ENCODE measurements around the gene GIMD1. TPM values are rescaled to one million over a fixed set of nuclear protein-coding genes. Genes with fewer than 3 reads are reported as not detected.

GIMD1 gene
- total RNA-seq, 6 experiments from 2014 or later, result not detected

- H3K4me3 Mint-ChIP-seq, result no peak overlapping the region
- H3K4me1 Mint-ChIP-seq (ENCODE audit: low read depth), result peaks cover 41% of the 10 kb centered on the region
- H3K27ac Mint-ChIP-seq, result no peak overlapping the region
- no peak for DNase-seq
- peaks cover 69% of the 10 kb centered on the region for H3K36me3 Mint-ChIP-seq (ENCODE audit: low read depth)
- H3K9me3 Mint-ChIP-seq, result peaks cover 20% of the 10 kb centered on the region
- H3K27me3 Mint-ChIP-seq (ENCODE audit: insufficient read depth), result no peaks in the 10 kb centered on the region
- TF ChIP-seq, protein P1, sequence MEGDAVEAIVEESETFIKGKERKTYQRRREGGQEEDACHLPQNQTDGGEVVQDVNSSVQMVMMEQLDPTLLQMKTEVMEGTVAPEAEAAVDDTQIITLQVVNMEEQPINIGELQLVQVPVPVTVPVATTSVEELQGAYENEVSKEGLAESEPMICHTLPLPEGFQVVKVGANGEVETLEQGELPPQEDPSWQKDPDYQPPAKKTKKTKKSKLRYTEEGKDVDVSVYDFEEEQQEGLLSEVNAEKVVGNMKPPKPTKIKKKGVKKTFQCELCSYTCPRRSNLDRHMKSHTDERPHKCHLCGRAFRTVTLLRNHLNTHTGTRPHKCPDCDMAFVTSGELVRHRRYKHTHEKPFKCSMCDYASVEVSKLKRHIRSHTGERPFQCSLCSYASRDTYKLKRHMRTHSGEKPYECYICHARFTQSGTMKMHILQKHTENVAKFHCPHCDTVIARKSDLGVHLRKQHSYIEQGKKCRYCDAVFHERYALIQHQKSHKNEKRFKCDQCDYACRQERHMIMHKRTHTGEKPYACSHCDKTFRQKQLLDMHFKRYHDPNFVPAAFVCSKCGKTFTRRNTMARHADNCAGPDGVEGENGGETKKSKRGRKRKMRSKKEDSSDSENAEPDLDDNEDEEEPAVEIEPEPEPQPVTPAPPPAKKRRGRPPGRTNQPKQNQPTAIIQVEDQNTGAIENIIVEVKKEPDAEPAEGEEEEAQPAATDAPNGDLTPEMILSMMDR (IDR thresholded peaks at IDR 0.05), result no peak
Observed at GRCh38 chr4:106340774-106341173, 27.8 kb downstream of the GIMD1 start.

GRCh38 chr4:106339431-106339830 is 29.1 kb downstream of the GIMD1 start:
- peaks cover 20% of the 10 kb centered on the region for H3K9me3 Mint-ChIP-seq
- no peak overlapping the region for H3K4me3 Mint-ChIP-seq
- no peak for DNase-seq
- H3K27ac Mint-ChIP-seq, result no peak overlapping the region
- no peaks in the 10 kb centered on the region for H3K27me3 Mint-ChIP-seq (ENCODE audit: insufficient read depth)
- H3K36me3 Mint-ChIP-seq (ENCODE audit: low read depth), result peaks cover 69% of the 10 kb centered on the region
- peaks cover 43% of the 10 kb centered on the region for H3K4me1 Mint-ChIP-seq (ENCODE audit: low read depth)
- TF ChIP-seq, protein P1 (IDR thresholded peaks at IDR 0.05), result no peak

DNA sequence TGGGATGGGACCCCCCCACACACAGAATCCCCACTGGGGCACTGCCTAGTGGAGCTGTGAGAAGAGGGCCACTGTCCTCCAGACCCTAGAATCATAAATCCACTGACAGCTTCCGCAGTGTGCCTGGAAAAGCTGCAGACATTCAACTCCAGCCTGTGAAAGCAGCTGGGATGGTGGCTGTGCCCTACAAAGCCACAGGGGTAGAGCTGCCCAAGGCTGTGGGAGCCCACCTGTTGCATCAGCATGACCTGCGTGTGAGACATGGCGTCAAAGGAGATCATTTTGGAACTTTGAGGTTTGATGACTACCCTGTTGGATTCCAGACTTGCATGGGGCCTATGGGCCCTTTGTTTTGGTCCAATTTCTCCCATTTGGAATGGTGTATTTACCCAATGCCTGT is 29.9 kb downstream of the GIMD1 start:
- Mint-ChIP-seq H3K36me3 (ENCODE audit: low read depth) (peaks cover 69% of the 10 kb centered on the region), H3K9me3 (peaks cover 20% of the 10 kb centered on the region), H3K4me1 (ENCODE audit: low read depth) (peaks cover 43% of the 10 kb centered on the region), H3K27me3 (ENCODE audit: insufficient read depth) (no peaks in the 10 kb centered on the region), H3K4me3 (no peak overlapping the region), H3K27ac (no peak overlapping the region)
- TF ChIP-seq, protein P1 (IDR thresholded peaks at IDR 0.05), result no peak
- DNase-seq, result no peak

DNA sequence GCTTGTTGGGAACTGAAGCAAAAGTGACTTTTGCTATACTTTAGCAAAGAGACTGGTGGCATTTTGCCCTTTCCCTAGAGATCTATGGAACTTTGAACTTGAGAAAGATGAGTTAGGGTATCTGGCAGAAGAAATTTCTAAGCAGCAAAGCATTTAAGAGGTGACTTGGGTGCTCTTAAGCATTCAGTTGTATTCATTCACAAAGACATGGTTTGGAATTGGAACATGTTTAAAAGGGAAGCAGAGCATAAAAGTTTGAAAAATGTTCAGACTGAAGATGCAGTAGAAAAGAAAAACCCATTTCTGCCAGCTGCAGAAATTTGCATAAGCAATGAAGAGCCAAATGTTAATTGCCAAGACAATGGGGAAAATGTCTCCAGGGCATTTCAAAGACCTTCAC is 30.7 kb downstream of the GIMD1 start:
- Mint-ChIP-seq H3K4me3 (no peak overlapping the region), H3K4me1 (ENCODE audit: low read depth) (peaks cover 46% of the 10 kb centered on the region), H3K36me3 (ENCODE audit: low read depth) (peaks cover 65% of the 10 kb centered on the region), H3K9me3 (peaks cover 20% of the 10 kb centered on the region), H3K27ac (no peak overlapping the region), H3K27me3 (ENCODE audit: insufficient read depth) (no peaks in the 10 kb centered on the region)
- DNase-seq, result no peak
- TF ChIP-seq, protein P1 (IDR thresholded peaks at IDR 0.05), result no peak

- Mint-ChIP-seq H3K9me3 (peaks cover 20% of the 10 kb centered on the region), H3K27ac (no peak overlapping the region), H3K27me3 (ENCODE audit: insufficient read depth) (no peaks in the 10 kb centered on the region), H3K4me3 (no peak overlapping the region), H3K4me1 (ENCODE audit: low read depth) (peaks cover 42% of the 10 kb centered on the region), H3K36me3 (ENCODE audit: low read depth) (peaks cover 57% of the 10 kb centered on the region)
- TF ChIP-seq, protein P1 (IDR thresholded peaks at IDR 0.05), result no peak
- DNase-seq, result no peak
Observed at GRCh38 chr4:106336618-106337017, 32.0 kb downstream of the GIMD1 start.
